DND-41 (cell line): ENCODE results near the gene ATP2A2.

ENCODE experiments used
- ATAC-seq: fragments of 200-7000 bp; cut with Tn5 transposase; 3 replicates; pipeline ENCODE4 v1.9.1; 2021; ENCODE audit warnings: low read depth; ENCODE audit not compliant: insufficient read depth
- DNase-seq: peaks from one replicate; pipeline ENCODE4 v3.0.0-alpha.2; 2020
- H2AFZ ChIP-seq: 2 replicates; pipeline ENCODE4 v1.6.0; 2012; ENCODE audit warnings: low read depth, low read length
- H3K27ac ChIP-seq: 2 replicates; pipeline ENCODE4 v1.5.1; 2012; ENCODE audit warnings: low read length, inconsistent platforms
- H3K27me3 ChIP-seq: fragments of 200-600 bp; sonication (generic); 2 replicates; pipeline ENCODE4 v1.6.0; 2012; ENCODE audit warnings: low read length, mild to moderate bottlenecking, inconsistent platforms; ENCODE audit not compliant: insufficient read depth, poor library complexity
- H3K36me3 ChIP-seq: 2 replicates; pipeline ENCODE4 v1.5.1; 2012; ENCODE audit warnings: low read length, inconsistent platforms; ENCODE audit not compliant: insufficient read depth
- H3K4me1 ChIP-seq: 2 replicates; pipeline ENCODE4 v1.5.1; 2012; ENCODE audit warnings: mild to moderate bottlenecking, low read length; ENCODE audit not compliant: insufficient read depth
- H3K4me2 ChIP-seq: 2 replicates; pipeline ENCODE4 v1.6.0; 2012; ENCODE audit warnings: mild to moderate bottlenecking, moderate library complexity, low read length, inconsistent platforms; ENCODE audit not compliant: insufficient read depth
- H3K4me3 ChIP-seq, 2 experiments: fragments of 200-600 bp in 1 of 2; shearing (Covaris generic) in 1 of 2; 2 replicates each; pipeline ENCODE4 v1.5.1; 2012 to 2016; ENCODE audit warnings: inconsistent platforms in 2 of 2, low read length in 2 of 2, mild to moderate bottlenecking in 2 of 2, low read depth in 1 of 2, moderate library complexity in 1 of 2
- H3K79me2 ChIP-seq: 2 replicates; pipeline ENCODE4 v1.6.0; 2012; ENCODE audit warnings: low read length, inconsistent platforms; ENCODE audit not compliant: insufficient read depth
- H3K9ac ChIP-seq: 2 replicates; pipeline ENCODE4 v1.6.0; 2012; ENCODE audit warnings: low read depth, mild to moderate bottlenecking, inconsistent platforms, low read length, moderate library complexity
- H3K9me3 ChIP-seq: 2 replicates; pipeline ENCODE4 v1.5.1; 2012; ENCODE audit warnings: low read length, moderate library complexity, mild to moderate bottlenecking, inconsistent platforms; ENCODE audit not compliant: insufficient read depth, severe bottlenecking
- H4K20me1 ChIP-seq: 2 replicates; pipeline ENCODE4 v1.6.0; 2012; ENCODE audit warnings: low read length; ENCODE audit not compliant: insufficient read depth
- CTCF ChIP-seq: IDR thresholded peaks from 2 replicates; pipeline ENCODE4 v1.5.1; 2012; ENCODE audit warnings: borderline replicate concordance, low read length, moderate library complexity, mild to moderate bottlenecking; ENCODE audit not compliant: poor library complexity, severe bottlenecking; ENCODE audit errors: extremely low read depth
- EZH2 ChIP-seq: IDR thresholded peaks from 3 replicates; pipeline ENCODE4 v1.6.1; 2012; ENCODE audit warnings: borderline replicate concordance, low read depth, mild to moderate bottlenecking, moderate library complexity, low read length, inconsistent platforms; ENCODE audit not compliant: severe bottlenecking

ATP2A2 gene

GRCh38 chr12:110280779-110281548 lies at the start of gene ATP2A2:
TSS of gene ATP2A2 (plus strand) at chr12:110281247. CDS start at chr12:110281790, 543 bp downstream.
- ATAC-seq (peak; percentile 81), DNase-seq (peak; percentile 90)
- no peak for TF ChIP-seq EZH2
- peak; percentile 1 for TF ChIP-seq CTCF
- Histone ChIP-seq H3K9ac (peak within 1 kb of the TSS; percentile 88), H4K20me1 (peaks cover 28% of the 10 kb centered on the region; the same call in 1 of the 2 replicates), H3K4me2 (peak within 1 kb of the TSS; percentile 96), H3K27me3 (no peaks in the 10 kb centered on the region), H3K4me1 (peaks cover 53% of the 10 kb centered on the region), H3K79me2 (peaks cover 45% of the 10 kb centered on the region), H2AFZ (peak within 1 kb of the TSS; percentile 99), H3K9me3 (no peaks in the 10 kb centered on the region), H3K4me3 (peak within 1 kb of the TSS; percentile 48 to 60), H3K36me3 (peaks cover 32% of the 10 kb centered on the region), H3K27ac (peak within 1 kb of the TSS; percentile 91)

- Histone ChIP-seq H3K4me1 (no peaks in the 10 kb centered on the region), H3K27ac (no peak overlapping the region), H4K20me1 (no peaks in the 10 kb centered on the region), H3K4me3 (no peak overlapping the region), H3K4me2 (no peak overlapping the region), H3K9me3 (no peaks in the 10 kb centered on the region), H2AFZ (no peak overlapping the region), H3K27me3 (no peaks in the 10 kb centered on the region), H3K36me3 (no peaks in the 10 kb centered on the region), H3K9ac (no peak overlapping the region), H3K79me2 (no peaks in the 10 kb centered on the region)
- no peak for ATAC-seq
- no peak for DNase-seq
- no peak for TF ChIP-seq EZH2
- TF ChIP-seq CTCF = no peak
Measured at GRCh38 chr12:110233212-110233903, 47.7 kb upstream of the ATP2A2 start.

- no peak overlapping the region for H2AFZ ChIP-seq
Measured at GRCh38 chr12:110234331-110234751, 46.7 kb upstream of the ATP2A2 start.

More at GRCh38 chr12:110234331-110234751, 46.7 kb upstream of the ATP2A2 start:
- ATAC-seq (no peak), DNase-seq (no peak)
- Histone ChIP-seq H3K27me3 (no peaks in the 10 kb centered on the region), H4K20me1 (no peaks in the 10 kb centered on the region), H3K4me1 (no peaks in the 10 kb centered on the region), H3K4me3 (no peak overlapping the region), H3K9ac (no peak overlapping the region), H3K4me2 (no peak overlapping the region), H3K9me3 (no peaks in the 10 kb centered on the region), H3K79me2 (no peaks in the 10 kb centered on the region), H3K27ac (no peak overlapping the region), H3K36me3 (no peaks in the 10 kb centered on the region)
- TF ChIP-seq EZH2 (no peak), CTCF (no peak)
